Measurements from ENCODE around the gene GABARAP. TPM values are rescaled to one million over a fixed set of nuclear protein-coding genes. Genes with fewer than 3 reads are reported as not detected.

GABARAP gene
- total RNA-seq, 1 experiment from 2014 or later, result 188 TPM

- H3K4me1 Mint-ChIP-seq (ENCODE audit: low read depth, unreplicated experiment), result no peaks in the 10 kb centered on the region
- TSS peak; percentile 25 for BruUV-seq (replicated peaks)
- DNase-seq, result peak; percentile 84
- H3K4me3 Mint-ChIP-seq (ENCODE audit: low read depth, unreplicated experiment), result peak within 1 kb of the TSS; percentile 96
- peaks cover 44% of the 10 kb centered on the region for H3K36me3 Mint-ChIP-seq (ENCODE audit: insufficient read depth, unreplicated experiment)
- peak within 1 kb of the TSS; percentile 94 for H3K27ac Mint-ChIP-seq (ENCODE audit: unreplicated experiment)
- H3K27me3 Mint-ChIP-seq (ENCODE audit: unreplicated experiment), result peaks cover 14% of the 10 kb centered on the region
- no peak for TF ChIP-seq CTCF (IDR thresholded peaks at IDR 0.05; ENCODE audit: unreplicated experiment)
- CTCF ChIA-PET, result interaction anchor here (0.9 to 2.1 kb wide), 6 partner anchors 14 to 298 kb away, joined by 3 to 11 read pairs (median 4); partner anchors contain the start of gene DVL2
- intact Hi-C loops (cut with micrococcal nuclease; ENCODE audit: unreplicated experiment), result no loop called here
- no peaks in the 10 kb centered on the region for H3K9me3 Mint-ChIP-seq (ENCODE audit: low read depth, unreplicated experiment)
Observed at GRCh38 chr17:7219812-7220592, 22.2 kb downstream of the GABARAP start, which contains the start of the genes ACADVL and DLG4. Gene ACADVL (plus strand): TSS chr17:7219938. CDS start chr17:7219985, 47 bp downstream. Gene DLG4 (minus strand): TSS chr17:7219836.

GRCh38 chr17:7219229-7219811 is 22.9 kb downstream of the GABARAP start:
- no TSS peak for BruUV-seq (replicated peaks)
- Mint-ChIP-seq H3K36me3 (ENCODE audit: insufficient read depth, unreplicated experiment) (peaks cover 51% of the 10 kb centered on the region), H3K27me3 (ENCODE audit: unreplicated experiment) (peaks cover 15% of the 10 kb centered on the region), H3K9me3 (ENCODE audit: low read depth, unreplicated experiment) (no peaks in the 10 kb centered on the region), H3K4me1 (ENCODE audit: low read depth, unreplicated experiment) (peaks cover 4% of the 10 kb centered on the region), H3K27ac (ENCODE audit: unreplicated experiment) (peak overlapping the region; percentile 94), H3K4me3 (ENCODE audit: low read depth, unreplicated experiment) (peak overlapping the region; percentile 96)
- intact Hi-C loops (cut with micrococcal nuclease; ENCODE audit: unreplicated experiment), result no loop called here
- no peak for DNase-seq
- CTCF ChIA-PET, result interaction anchor here (1.3 kb wide), 1 partner anchor 15 kb away, joined by 3 read pairs; the partner anchor contains the start of gene DVL2
- no peak for TF ChIP-seq CTCF (IDR thresholded peaks at IDR 0.05; ENCODE audit: unreplicated experiment)

- no TSS peak for BruUV-seq (replicated peaks)
- Mint-ChIP-seq H3K27me3 (ENCODE audit: unreplicated experiment) (peaks cover 21% of the 10 kb centered on the region), H3K4me1 (ENCODE audit: low read depth, unreplicated experiment) (peaks cover 10% of the 10 kb centered on the region), H3K9me3 (ENCODE audit: low read depth, unreplicated experiment) (no peaks in the 10 kb centered on the region), H3K4me3 (ENCODE audit: low read depth, unreplicated experiment) (peak overlapping the region; percentile 96), H3K27ac (ENCODE audit: unreplicated experiment) (peak overlapping the region; percentile 52), H3K36me3 (ENCODE audit: insufficient read depth, unreplicated experiment) (peaks cover 53% of the 10 kb centered on the region)
- CTCF ChIA-PET, result interaction anchor here (1.3 kb wide), 1 partner anchor 16 kb away, joined by 3 read pairs; the partner anchor contains the start of gene DVL2
- no peak for DNase-seq
- no peak for TF ChIP-seq CTCF (IDR thresholded peaks at IDR 0.05; ENCODE audit: unreplicated experiment)
- intact Hi-C loops (cut with micrococcal nuclease; ENCODE audit: unreplicated experiment), result no loop called here
Observed at GRCh38 chr17:7218758-7219157, 23.5 kb downstream of the GABARAP start.

GRCh38 chr17:7218166-7218565 is 24.1 kb downstream of the GABARAP start:
- peaks cover 16% of the 10 kb centered on the region for H3K4me1 Mint-ChIP-seq (ENCODE audit: low read depth, unreplicated experiment)

More at GRCh38 chr17:7218166-7218565, 24.1 kb downstream of the GABARAP start:
- H3K4me3 Mint-ChIP-seq (ENCODE audit: low read depth, unreplicated experiment), result peak overlapping the region; percentile 96
- H3K36me3 Mint-ChIP-seq (ENCODE audit: insufficient read depth, unreplicated experiment), result peaks cover 52% of the 10 kb centered on the region
- no peak for DNase-seq
- H3K9me3 Mint-ChIP-seq (ENCODE audit: low read depth, unreplicated experiment), result no peaks in the 10 kb centered on the region
- intact Hi-C loops (cut with micrococcal nuclease; ENCODE audit: unreplicated experiment), result no loop called here
- H3K27me3 Mint-ChIP-seq (ENCODE audit: unreplicated experiment), result peaks cover 27% of the 10 kb centered on the region
- CTCF ChIA-PET, result no interaction called here
- BruUV-seq (replicated peaks), result no TSS peak
- H3K27ac Mint-ChIP-seq (ENCODE audit: unreplicated experiment), result no peak overlapping the region
- no peak for TF ChIP-seq CTCF (IDR thresholded peaks at IDR 0.05; ENCODE audit: unreplicated experiment)

Data from Calu3 (cell line).